Right ventricle myocardium inferior (tissue), 1 donor: ENCODE measurements around the gene PHPT1. TPM values are rescaled to one million over a fixed set of nuclear protein-coding genes. Genes with fewer than 3 reads are reported as not detected.

Experiments used
- ATAC-seq: fragments of 200-7000 bp; cut with Tn5 transposase; one replicate; pipeline ENCODE4 v1.9.1; 2020; ENCODE audit warnings: mild to moderate bottlenecking, moderate library complexity
- DNase-seq: peaks from one replicate; pipeline ENCODE4 v3.0.0; 2021; ENCODE audit errors: missing footprints
- intact Hi-C: fragments of 100-400 bp; cut with DNase I; formaldehyde crosslinking; loops from one replicate; pipeline ENCODE4 v1.11.0; 2022
- microRNA-seq: library from miRNA; unstranded; fragments of <30 nt; microRNA quantifications from one replicate; pipeline ENCODE4 v1.2.0, GENCODE V29; 2020
- total RNA-seq: library from RNA; stranded (reverse); fragmentation: NEBNext Ultra II Directional; extraction: Animal tissue kit (Norgen Biotek cat#: 25700); gene quantifications from one replicate; pipeline ENCODE4 v1.2.1, GENCODE V29; 2021
- donor health status: DM: no; HTN: yes; CAD: no; lungs with severe emphysema.

Gene PHPT1
- total RNA-seq, 1 donor from 2014 or later, result 358 TPM

DNA sequence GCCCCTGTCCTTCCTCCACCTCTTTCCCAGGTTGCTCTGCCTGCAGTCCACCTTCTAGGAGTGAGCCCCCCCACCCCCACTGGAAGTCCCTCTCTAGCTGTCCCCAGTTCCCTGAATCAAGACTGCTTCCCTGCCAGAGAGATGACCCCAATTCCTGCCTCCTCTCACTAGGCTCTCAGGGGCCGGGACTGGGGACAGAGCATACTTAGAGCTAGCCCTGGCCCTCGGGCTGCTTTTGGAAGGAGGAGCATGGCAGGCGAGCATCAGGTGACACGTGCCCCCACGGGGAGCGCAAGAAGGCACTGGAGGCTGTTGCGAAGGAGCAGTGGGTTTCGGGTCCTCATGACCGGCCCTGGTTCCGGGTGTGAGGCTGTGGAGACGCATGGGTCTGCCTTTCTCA, 46.8 kb downstream of the PHPT1 start:
- no peak for DNase-seq
- intact Hi-C loops, result no loop called here
- ATAC-seq, result no peak

DNA sequence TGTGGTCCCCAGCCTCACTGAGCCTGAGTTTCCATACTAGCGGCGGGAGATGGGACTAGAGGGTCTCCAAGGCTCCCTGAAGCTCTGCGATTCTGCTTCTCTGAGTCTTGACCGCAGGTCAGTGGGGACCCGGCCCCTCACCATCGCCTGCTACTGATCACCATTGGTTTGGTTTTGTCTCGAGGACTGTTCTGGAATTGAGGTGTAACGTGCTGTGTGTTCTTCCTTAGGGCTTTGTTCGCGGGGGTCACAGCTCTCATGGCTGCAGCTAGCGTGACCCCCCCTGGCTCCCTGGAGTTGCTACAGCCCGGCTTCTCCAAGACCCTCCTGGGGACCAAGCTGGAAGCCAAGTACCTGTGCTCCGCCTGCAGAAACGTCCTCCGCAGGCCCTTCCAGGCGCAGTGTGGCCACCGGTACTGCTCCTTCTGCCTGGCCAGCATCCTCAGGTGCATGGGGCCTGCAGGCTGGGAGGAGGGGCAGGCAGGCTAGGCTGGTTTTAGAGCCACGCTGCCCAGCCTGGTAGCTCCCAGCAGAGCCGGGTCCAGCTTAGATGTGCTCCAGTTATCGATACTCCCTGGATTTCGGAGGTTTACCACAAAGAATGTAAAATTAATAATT, 49.4 kb downstream of the PHPT1 start:
- no peak for DNase-seq
- intact Hi-C loops, result no loop called here
- no peak for ATAC-seq

DNA sequence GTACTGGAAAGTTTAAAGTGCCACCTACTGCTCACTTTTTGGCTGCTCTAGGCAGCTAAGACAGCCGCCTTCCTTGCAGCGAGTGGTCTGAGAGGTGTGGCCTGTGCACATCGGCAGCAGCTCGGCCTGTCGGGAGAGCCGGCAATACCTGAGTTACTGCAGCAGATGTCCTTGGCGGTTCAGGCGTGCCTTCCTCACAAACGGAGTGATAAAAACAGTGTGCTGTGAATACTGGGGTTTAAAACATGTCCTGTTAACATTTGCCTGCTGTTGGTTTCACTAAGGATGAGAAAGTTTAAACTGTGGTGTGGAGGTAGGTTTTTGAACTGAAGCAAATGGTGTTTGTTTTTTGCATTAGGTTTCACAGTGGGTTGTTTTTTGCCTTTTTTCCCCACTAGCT, 50.0 kb downstream of the PHPT1 start:
- ATAC-seq (no peak), DNase-seq (no peak)
- intact Hi-C loops, result no loop called here

DNA sequence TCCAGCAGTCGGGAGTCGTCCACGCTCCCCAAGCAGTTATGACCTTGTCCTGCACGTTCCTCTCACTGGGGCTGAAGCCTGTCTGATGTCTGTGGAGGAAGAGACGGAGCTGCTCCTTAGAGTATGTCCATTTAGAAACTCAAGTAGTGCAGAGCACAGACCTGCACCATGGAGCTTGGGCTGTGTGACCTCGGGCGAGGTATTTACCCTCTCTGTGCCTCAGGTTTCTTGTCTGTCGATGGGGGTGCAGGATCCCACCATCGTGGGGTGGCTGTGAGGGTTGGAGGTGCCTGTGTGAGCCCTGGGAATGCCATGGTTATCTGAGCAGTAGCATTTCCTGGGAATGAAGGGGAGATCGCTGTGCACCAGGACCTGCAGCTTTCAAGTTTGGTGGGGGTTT, 51.3 kb downstream of the PHPT1 start:
- intact Hi-C loops, result loop anchor here (5.0 kb wide), 2 partner anchors 42 to 53 kb away; partner anchors contain the start of genes FBXW5 and PHPT1
- ATAC-seq, result no peak

More for the DNA sequence above, 51.3 kb downstream of the PHPT1 start:
- no peak for DNase-seq

Small RNA genes lying within 50 kb of the gene (microRNA-seq; reads per million reads assigned to microRNA genes)
- gene MIR4292 (not detected), gene MIR4479 (not detected)

Other genes with a start within 250 kb of the PHPT1 start
- gene EGFL7, start 186.5 kb upstream of the PHPT1 start, total RNA-seq, result 72.0 TPM
- gene AGPAT2, start 162.0 kb upstream of the PHPT1 start, total RNA-seq, result 57.9 TPM
- 16.4 TPM for gene DIPK1B, start 136.8 kb upstream of the PHPT1 start, total RNA-seq
- 11.3 TPM for gene LCN10, start 106.5 kb upstream of the PHPT1 start, total RNA-seq
- 22.2 TPM for gene LCN6, start 100.9 kb upstream of the PHPT1 start, total RNA-seq
- not detected for gene LCN8, start 91.2 kb upstream of the PHPT1 start, total RNA-seq
- 0.46 TPM for gene LCN15, start 84.9 kb upstream of the PHPT1 start, total RNA-seq
- gene TMEM141, start 58.1 kb upstream of the PHPT1 start, total RNA-seq, result 75.9 TPM
- gene CCDC183, start 53.1 kb upstream of the PHPT1 start, total RNA-seq, result 1.6 TPM
- gene RABL6, start 41.5 kb upstream of the PHPT1 start, total RNA-seq, result 69.5 TPM
- 8.6 TPM for gene AJM1, start 6.9 kb upstream of the PHPT1 start, total RNA-seq
- 12.8 TPM for gene MAMDC4, start 2.9 kb downstream of the PHPT1 start, total RNA-seq
- gene EDF1, start 16.9 kb downstream of the PHPT1 start, total RNA-seq, result 358 TPM
- 12.6 TPM for gene TRAF2, start 37.1 kb downstream of the PHPT1 start, total RNA-seq
- gene FBXW5, start 95.3 kb downstream of the PHPT1 start, total RNA-seq, result 143 TPM
- 1.3 TPM for gene C8G, start 95.8 kb downstream of the PHPT1 start, total RNA-seq
- 2.9 TPM for gene LCN12, start 102.9 kb downstream of the PHPT1 start, total RNA-seq
- gene PTGDS, start 128.1 kb downstream of the PHPT1 start, total RNA-seq, result 6,282 TPM
- gene LCNL1, start 133.6 kb downstream of the PHPT1 start, total RNA-seq, result 8.6 TPM
- gene PAXX, start 143.0 kb downstream of the PHPT1 start, total RNA-seq, result 26.9 TPM
- 1.1 TPM for gene CLIC3, start 147.2 kb downstream of the PHPT1 start, total RNA-seq
- gene ABCA2, start 178.8 kb downstream of the PHPT1 start, total RNA-seq, result 28.2 TPM
- 0.11 TPM for gene FUT7, start 182.7 kb downstream of the PHPT1 start, total RNA-seq
- 69.0 TPM for gene NPDC1, start 196.8 kb downstream of the PHPT1 start, total RNA-seq
- 2.7 TPM for gene ENTPD2, start 204.7 kb downstream of the PHPT1 start, total RNA-seq
- gene SAPCD2, start 221.1 kb downstream of the PHPT1 start, total RNA-seq, result 0.22 TPM
- 13.6 TPM for gene UAP1L1, start 228.1 kb downstream of the PHPT1 start, total RNA-seq
- gene MAN1B1, start 237.6 kb downstream of the PHPT1 start, total RNA-seq, result 20.4 TPM